Thyroid gland (tissue), 4 donors: ENCODE measurements around the gene SLC7A5.

Experiments
- CTCF ChIP-seq, 6 experiments: fragments of 200-600 bp in 3 of 6; fragments of 450-650 bp in 3 of 6; sonication (generic) in 3 of 6; IDR thresholded peaks; one replicate each; pipeline ENCODE4 v1.5.1; 2016 to 2019; ENCODE audit warnings: antibody characterized with exemption in 6 of 6, mild to moderate bottlenecking in 2 of 6, inconsistent platforms in 1 of 6, moderate library complexity in 1 of 6
- POLR2A ChIP-seq, 2 donors: fragments of 450-650 bp; IDR thresholded peaks; one replicate each; pipeline ENCODE4 v1.6.1; 2017; ENCODE audit warnings: antibody characterized with exemption in 2 of 2, mild to moderate bottlenecking in 2 of 2, moderate library complexity in 1 of 2

GRCh38 chr16:87803385-87803784, 65.9 kb downstream of the SLC7A5 start:
- no peak for TF ChIP-seq CTCF (IDR thresholded peaks at IDR 0.05)
- no peak for TF ChIP-seq POLR2A (IDR thresholded peaks at IDR 0.05)
